GM12875 (cell line): ENCODE measurements around the gene IRGQ.
A peak's percentile ranks its signal among the peaks of the same experiment; 100 is the strongest.

ENCODE experiments used
- H3K4me3 ChIP-seq: one replicate; pipeline ENCODE4 v1.5.1; 2011; ENCODE audit warnings: low read depth, low read length, control low read depth
- CTCF ChIP-seq: IDR thresholded peaks from 2 replicates; pipeline ENCODE4 v1.5.1; 2011; ENCODE audit warnings: low read depth, mild to moderate bottlenecking, control low read depth, inconsistent platforms, low read length, moderate library complexity, borderline replicate concordance; ENCODE audit not compliant: insufficient read depth

IRGQ gene

GRCh38 chr19:43623889-43624670 lies 28.1 kb upstream of the IRGQ start:
- no peak overlapping the region for H3K4me3 ChIP-seq

GRCh38 chr19:43622956-43623355 lies 27.0 kb upstream of the IRGQ start:
- no peak overlapping the region for H3K4me3 ChIP-seq
- no peak for TF ChIP-seq CTCF

More at GRCh38 chr19:43623889-43624670, 28.1 kb upstream of the IRGQ start:
- TF ChIP-seq CTCF = no peak

- H3K4me3 ChIP-seq = no peak overlapping the region
- TF ChIP-seq CTCF = no peak
Measured at GRCh38 chr19:43622070-43622469, 26.1 kb upstream of the IRGQ start.

- TF ChIP-seq CTCF = no peak
- H3K4me3 ChIP-seq = peak overlapping the region; percentile 74
Measured at GRCh38 chr19:43620061-43621001, 24.4 kb upstream of the IRGQ start.

GRCh38 chr19:43619262-43620060 lies 23.5 kb upstream of the IRGQ start, which contains the start of gene ZNF428:
Gene ZNF428 (minus strand): TSS chr19:43619629. CDS start chr19:43614304, 5,325 bp downstream.
- TF ChIP-seq CTCF = no peak

GRCh38 chr19:43618921-43619261 lies 23.0 kb upstream of the IRGQ start:
- peak overlapping the region; percentile 74 for H3K4me3 ChIP-seq
- no peak for TF ChIP-seq CTCF

More at GRCh38 chr19:43619262-43620060, 23.5 kb upstream of the IRGQ start, which contains the start of gene ZNF428:
- peak within 1 kb of the TSS; percentile 74 for H3K4me3 ChIP-seq
